LNCaP clone FGC (cell line): Measurements from ENCODE around the gene DIPK1A.

Experiments used
- DNase-seq: peaks from one replicate; pipeline ENCODE4 v3.0.0-alpha.2; 2011; ENCODE audit warnings: low read depth
- H3K4me3 ChIP-seq: 2 replicates; pipeline ENCODE4 v1.5.1; 2011; ENCODE audit warnings: mild to moderate bottlenecking, low read depth, low read length, control low read depth
- CTCF ChIP-seq: IDR thresholded peaks from 2 replicates; pipeline ENCODE4 v1.5.1; 2012; ENCODE audit warnings: mild to moderate bottlenecking; ENCODE audit not compliant: control insufficient read depth, insufficient read depth; ENCODE audit errors: extremely low read depth

DIPK1A gene

GRCh38 chr1:92915547-92915946 is 45.7 kb downstream of the DIPK1A start:
- TF ChIP-seq CTCF: no peak
- DNase-seq: peak; percentile 19
- H3K4me3 ChIP-seq: no peak overlapping the region

GRCh38 chr1:92913093-92913819 is 48.0 kb downstream of the DIPK1A start:
- TF ChIP-seq CTCF: no peak
- H3K4me3 ChIP-seq: no peak overlapping the region
- no peak for DNase-seq

GRCh38 chr1:92910081-92910480 is 51.2 kb downstream of the DIPK1A start:
- DNase-seq: no peak

DNA sequence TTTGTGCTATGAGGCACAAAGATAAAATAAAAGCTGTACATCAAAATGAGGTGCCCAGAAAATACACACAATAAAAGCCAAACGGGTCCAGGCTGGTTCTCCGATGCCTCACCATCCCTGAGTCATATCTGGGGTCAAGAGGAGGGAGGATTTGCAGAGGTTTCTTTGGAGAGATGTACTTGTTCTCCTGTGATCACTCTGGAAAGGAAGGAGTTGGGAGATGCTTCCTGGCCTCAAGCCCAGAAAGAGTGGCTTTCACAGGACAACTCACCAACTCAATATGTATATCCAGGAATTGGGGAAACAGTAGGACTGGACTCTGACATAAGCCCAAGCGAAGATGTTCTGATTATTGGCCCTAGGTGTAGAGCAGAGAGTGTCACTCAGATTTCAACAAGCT is 51.9 kb downstream of the DIPK1A start:
- DNase-seq: no peak
- TF ChIP-seq CTCF: no peak
- no peak overlapping the region for H3K4me3 ChIP-seq

More at GRCh38 chr1:92910081-92910480, 51.2 kb downstream of the DIPK1A start:
- TF ChIP-seq CTCF: no peak
- H3K4me3 ChIP-seq: no peak overlapping the region

DNA sequence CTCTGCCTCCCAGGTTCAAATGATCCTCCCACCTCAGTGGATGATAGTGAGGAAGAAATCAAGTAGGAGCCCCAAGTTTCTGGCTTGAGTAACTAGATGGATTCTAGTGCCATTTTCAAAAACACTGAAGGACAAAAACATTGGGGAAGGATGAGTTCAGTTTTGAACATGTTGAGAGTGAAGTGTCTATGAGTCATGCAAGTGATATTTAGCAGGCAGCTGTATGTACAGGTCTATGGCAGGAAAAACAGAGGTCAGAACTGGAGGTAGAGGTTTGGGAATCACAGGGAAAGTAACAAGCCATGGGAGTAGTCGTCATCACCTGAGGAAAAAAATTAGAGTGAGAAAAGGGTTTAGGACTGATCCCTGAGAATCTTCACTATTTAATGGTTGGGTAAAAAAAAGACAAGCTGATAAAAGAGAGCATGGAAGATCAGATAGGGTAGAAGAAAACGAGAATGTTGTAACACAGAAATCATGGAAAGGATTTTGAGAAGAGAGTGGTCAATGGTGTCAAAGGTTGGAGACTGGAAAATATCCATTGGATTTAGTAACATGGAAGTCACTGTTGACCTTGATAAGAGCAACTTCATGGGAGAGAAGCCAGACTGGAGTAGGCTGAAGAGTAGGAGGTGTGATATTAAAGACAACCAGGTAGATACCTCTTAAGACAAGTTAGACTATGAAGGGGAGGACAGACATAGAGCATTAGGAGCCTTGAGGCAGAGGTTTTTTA is 53.1 kb downstream of the DIPK1A start:
- TF ChIP-seq CTCF: no peak
- DNase-seq: no peak
- H3K4me3 ChIP-seq: no peak overlapping the region

GRCh38 chr1:92903765-92904164 is 57.5 kb downstream of the DIPK1A start:
- H3K4me3 ChIP-seq: no peak overlapping the region
- no peak for DNase-seq
- no peak for TF ChIP-seq CTCF
